HL-60 (cell line): Measurements from ENCODE around the gene DSG4.

ENCODE experiments used
- GABPA ChIP-seq: IDR thresholded peaks from 2 replicates; pipeline ENCODE4 v1.6.1; 2012; ENCODE audit warnings: low read depth
- POLR2AphosphoS5 ChIP-seq: IDR thresholded peaks from 2 replicates; pipeline ENCODE4 v1.6.1; 2012; ENCODE audit warnings: low read depth
- SPI1 ChIP-seq: IDR thresholded peaks from 2 replicates; pipeline ENCODE4 v1.6.1; 2012; ENCODE audit warnings: low read depth, mild to moderate bottlenecking, borderline replicate concordance
- TF ChIP-seq, protein P1 (sequence below): IDR thresholded peaks from one replicate; pipeline ENCODE4 v1.5.1; 2011; ENCODE audit warnings: low read length, control low read depth, inconsistent platforms; ENCODE audit not compliant: insufficient read depth
- TF ChIP-seq, protein P2 (sequence below): IDR thresholded peaks from 2 replicates; pipeline ENCODE4 v1.6.1; 2012; ENCODE audit warnings: low read depth; ENCODE audit not compliant: insufficient replicate concordance

DNA sequence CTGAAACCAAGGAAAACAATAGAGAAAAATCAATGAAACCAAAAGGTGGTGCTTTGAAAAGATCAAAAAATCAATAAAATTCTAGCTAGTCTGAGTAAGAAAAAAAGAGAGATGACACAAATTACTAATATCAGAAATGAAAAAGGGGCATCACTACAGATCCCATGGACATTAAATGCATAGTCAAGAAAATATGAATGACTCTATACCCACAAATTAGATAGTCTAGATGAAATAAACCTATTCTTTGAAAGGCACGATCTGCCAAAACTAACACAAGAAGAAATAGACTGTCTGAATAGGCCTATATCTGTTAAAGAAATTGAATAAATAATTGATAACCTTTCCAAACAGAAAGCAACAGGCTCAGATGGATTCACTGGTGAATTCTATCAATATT is 55.7 kb downstream of the DSG4 start:
- no peak for TF ChIP-seq POLR2AphosphoS5
- TF ChIP-seq, protein P1, sequence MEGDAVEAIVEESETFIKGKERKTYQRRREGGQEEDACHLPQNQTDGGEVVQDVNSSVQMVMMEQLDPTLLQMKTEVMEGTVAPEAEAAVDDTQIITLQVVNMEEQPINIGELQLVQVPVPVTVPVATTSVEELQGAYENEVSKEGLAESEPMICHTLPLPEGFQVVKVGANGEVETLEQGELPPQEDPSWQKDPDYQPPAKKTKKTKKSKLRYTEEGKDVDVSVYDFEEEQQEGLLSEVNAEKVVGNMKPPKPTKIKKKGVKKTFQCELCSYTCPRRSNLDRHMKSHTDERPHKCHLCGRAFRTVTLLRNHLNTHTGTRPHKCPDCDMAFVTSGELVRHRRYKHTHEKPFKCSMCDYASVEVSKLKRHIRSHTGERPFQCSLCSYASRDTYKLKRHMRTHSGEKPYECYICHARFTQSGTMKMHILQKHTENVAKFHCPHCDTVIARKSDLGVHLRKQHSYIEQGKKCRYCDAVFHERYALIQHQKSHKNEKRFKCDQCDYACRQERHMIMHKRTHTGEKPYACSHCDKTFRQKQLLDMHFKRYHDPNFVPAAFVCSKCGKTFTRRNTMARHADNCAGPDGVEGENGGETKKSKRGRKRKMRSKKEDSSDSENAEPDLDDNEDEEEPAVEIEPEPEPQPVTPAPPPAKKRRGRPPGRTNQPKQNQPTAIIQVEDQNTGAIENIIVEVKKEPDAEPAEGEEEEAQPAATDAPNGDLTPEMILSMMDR, result no peak
- TF ChIP-seq SPI1, result no peak
- TF ChIP-seq, protein P2, sequence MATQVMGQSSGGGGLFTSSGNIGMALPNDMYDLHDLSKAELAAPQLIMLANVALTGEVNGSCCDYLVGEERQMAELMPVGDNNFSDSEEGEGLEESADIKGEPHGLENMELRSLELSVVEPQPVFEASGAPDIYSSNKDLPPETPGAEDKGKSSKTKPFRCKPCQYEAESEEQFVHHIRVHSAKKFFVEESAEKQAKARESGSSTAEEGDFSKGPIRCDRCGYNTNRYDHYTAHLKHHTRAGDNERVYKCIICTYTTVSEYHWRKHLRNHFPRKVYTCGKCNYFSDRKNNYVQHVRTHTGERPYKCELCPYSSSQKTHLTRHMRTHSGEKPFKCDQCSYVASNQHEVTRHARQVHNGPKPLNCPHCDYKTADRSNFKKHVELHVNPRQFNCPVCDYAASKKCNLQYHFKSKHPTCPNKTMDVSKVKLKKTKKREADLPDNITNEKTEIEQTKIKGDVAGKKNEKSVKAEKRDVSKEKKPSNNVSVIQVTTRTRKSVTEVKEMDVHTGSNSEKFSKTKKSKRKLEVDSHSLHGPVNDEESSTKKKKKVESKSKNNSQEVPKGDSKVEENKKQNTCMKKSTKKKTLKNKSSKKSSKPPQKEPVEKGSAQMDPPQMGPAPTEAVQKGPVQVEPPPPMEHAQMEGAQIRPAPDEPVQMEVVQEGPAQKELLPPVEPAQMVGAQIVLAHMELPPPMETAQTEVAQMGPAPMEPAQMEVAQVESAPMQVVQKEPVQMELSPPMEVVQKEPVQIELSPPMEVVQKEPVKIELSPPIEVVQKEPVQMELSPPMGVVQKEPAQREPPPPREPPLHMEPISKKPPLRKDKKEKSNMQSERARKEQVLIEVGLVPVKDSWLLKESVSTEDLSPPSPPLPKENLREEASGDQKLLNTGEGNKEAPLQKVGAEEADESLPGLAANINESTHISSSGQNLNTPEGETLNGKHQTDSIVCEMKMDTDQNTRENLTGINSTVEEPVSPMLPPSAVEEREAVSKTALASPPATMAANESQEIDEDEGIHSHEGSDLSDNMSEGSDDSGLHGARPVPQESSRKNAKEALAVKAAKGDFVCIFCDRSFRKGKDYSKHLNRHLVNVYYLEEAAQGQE, result no peak
- no peak for TF ChIP-seq GABPA
